Right lobe of liver (tissue), 6 donors: ENCODE measurements around the gene CECR2. TPM values are rescaled to one million over a fixed set of nuclear protein-coding genes. Genes with fewer than 3 reads are reported as not detected.

Experiments
- ATAC-seq, 4 donors: fragments of 200-7000 bp; cut with Tn5 transposase; one replicate each; pipeline ENCODE4 v1.9.1; 2020; ENCODE audit warnings: mild to moderate bottlenecking in 4 of 4, moderate library complexity in 4 of 4
- DNase-seq, 3 donors: peaks; one replicate each; pipeline ENCODE4 v3.0.0-alpha.2; 2020
- H3K27ac ChIP-seq, 3 donors: fragments of 200-600 bp; one replicate each; pipeline ENCODE4 v1.8.0; 2022
- H3K27me3 ChIP-seq, 2 donors: fragments of 200-600 bp; one replicate each; pipeline ENCODE4 v1.8.0; 2022
- H3K36me3 ChIP-seq, 4 donors: fragments of 200-600 bp; sonication (generic) in 1 of 4; one replicate each; pipeline versions ENCODE4 v1.5.1 to v1.8.0; 2017 to 2022; ENCODE audit warnings: control low read depth in 1 of 4
- H3K4me1 ChIP-seq, 4 donors: fragments of 200-600 bp; sonication (generic) in 1 of 4; one replicate each; pipeline versions ENCODE4 v1.5.1 to v1.8.0; 2017 to 2022; ENCODE audit warnings: control low read depth in 1 of 4
- H3K4me3 ChIP-seq, 3 donors: fragments of 200-600 bp; one replicate each; pipeline ENCODE4 v1.8.0; 2022
- H3K9me3 ChIP-seq, 4 donors: fragments of 200-600 bp; sonication (generic) in 1 of 4; one replicate each; pipeline versions ENCODE4 v1.5.1 to v1.8.0; 2017 to 2022; ENCODE audit warnings: control low read depth in 1 of 4
- POLR2A ChIP-seq: fragments of 450-650 bp; IDR thresholded peaks from one replicate; pipeline ENCODE4 v1.6.1; 2017; ENCODE audit warnings: antibody characterized with exemption, mild to moderate bottlenecking
- WGBS: methylation state at CpG from one replicate; pipeline ENCODE4 v1.1.6; 2018; ENCODE audit warnings: low coverage, low lambda C conversion rate; ENCODE audit not compliant: insufficient coverage; ENCODE audit errors: missing lambda C conversion rate; 5-methylcytosine and 5-hydroxymethylcytosine counted together
- intact Hi-C, 2 donors: fragments of 100-400 bp; cut with DNase I; formaldehyde crosslinking; loops; one replicate each; pipeline versions ENCODE4 v1.11.2 to v1.14.1; 2022
- total RNA-seq, 6 experiments: library from RNA; depleted of rRNA in 2 of 6; stranded (reverse); fragments of >200 nt in 2 of 6; fragmentation: NEBNext Ultra II Directional in 3 of 6; extraction: Animal tissue kit (Norgen Biotek cat#: 25700) in 3 of 6; gene quantifications; one replicate each; pipeline versions ENCODE4 v1.1.0 to v1.2.4, GENCODE V29; 2016 to 2023
- TF ChIP-seq, protein P1 (sequence below), 4 donors: fragments of 200-600 bp in 3 of 4; fragments of 450-650 bp in 1 of 4; IDR thresholded peaks; one replicate each; pipeline versions ENCODE4 v1.5.1 to v1.8.0; 2016 to 2022; ENCODE audit warnings: antibody characterized with exemption in 4 of 4, mild to moderate bottlenecking in 2 of 4
- donor health status: DM: no; HTN: yes; CAD: no.
- donor health status: DM: no; HTN: no; CAD: no.
- donor health status: DM: no; HTN: no; CAD: no.
- donor health status: DM: no; HTN: yes; CAD: no.
- donor health status: DM: no; HTN: yes; CAD: no.

Gene CECR2
- total RNA-seq, 6 experiments from 2014 or later = 4.9 to 12.3 (median 10.0) TPM

DNA sequence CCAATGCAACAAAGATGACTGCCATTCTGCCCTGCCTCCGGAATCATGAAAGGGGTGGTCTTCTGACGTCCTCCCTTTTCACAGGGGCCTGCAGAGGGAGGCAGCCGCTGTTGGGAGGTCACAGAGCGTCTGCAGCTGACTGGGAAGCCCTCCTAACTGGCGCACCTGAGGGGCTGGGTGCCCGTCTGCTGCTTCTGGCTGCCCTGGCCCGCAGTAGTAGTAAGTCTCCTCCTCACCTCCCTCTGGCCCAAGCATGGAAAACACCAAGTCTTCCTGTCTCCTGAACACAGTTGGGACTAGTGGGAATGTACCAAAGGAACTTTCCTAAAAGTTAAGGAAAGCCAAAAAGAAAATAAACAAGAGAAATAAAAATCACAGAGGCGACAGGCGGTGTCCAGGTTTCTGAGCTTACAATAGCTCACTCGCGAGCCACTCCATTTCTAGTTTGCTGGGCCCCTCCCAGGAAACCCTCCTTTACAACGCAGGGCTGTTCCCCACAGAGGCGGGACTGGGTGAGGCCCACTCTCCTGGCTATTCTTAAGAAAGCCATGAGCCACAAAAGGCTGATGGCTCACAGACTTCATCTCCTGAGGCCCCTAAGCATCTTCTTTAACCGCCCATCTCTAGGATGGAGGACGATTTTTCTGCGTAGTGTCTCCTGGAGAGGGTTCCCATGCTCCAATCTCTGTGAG, 37.0 kb upstream of the CECR2 start:
- DNase-seq = no peak
- WGBS = 58% methylated on average over 8 of the region's 16 CpGs
- TF ChIP-seq, protein P1, sequence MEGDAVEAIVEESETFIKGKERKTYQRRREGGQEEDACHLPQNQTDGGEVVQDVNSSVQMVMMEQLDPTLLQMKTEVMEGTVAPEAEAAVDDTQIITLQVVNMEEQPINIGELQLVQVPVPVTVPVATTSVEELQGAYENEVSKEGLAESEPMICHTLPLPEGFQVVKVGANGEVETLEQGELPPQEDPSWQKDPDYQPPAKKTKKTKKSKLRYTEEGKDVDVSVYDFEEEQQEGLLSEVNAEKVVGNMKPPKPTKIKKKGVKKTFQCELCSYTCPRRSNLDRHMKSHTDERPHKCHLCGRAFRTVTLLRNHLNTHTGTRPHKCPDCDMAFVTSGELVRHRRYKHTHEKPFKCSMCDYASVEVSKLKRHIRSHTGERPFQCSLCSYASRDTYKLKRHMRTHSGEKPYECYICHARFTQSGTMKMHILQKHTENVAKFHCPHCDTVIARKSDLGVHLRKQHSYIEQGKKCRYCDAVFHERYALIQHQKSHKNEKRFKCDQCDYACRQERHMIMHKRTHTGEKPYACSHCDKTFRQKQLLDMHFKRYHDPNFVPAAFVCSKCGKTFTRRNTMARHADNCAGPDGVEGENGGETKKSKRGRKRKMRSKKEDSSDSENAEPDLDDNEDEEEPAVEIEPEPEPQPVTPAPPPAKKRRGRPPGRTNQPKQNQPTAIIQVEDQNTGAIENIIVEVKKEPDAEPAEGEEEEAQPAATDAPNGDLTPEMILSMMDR (IDR thresholded peaks at IDR 0.05) = no peak
- no peak for TF ChIP-seq POLR2A
- ATAC-seq = peak in 2 of 4 donors; percentile 8 to 11
- Histone ChIP-seq H3K36me3 (no peaks in the 10 kb centered on the region), H3K27me3 (no peaks in the 10 kb centered on the region), H3K4me1 (peaks cover 0 to 39% (median 16%) of the 10 kb centered on the region in 4 donors), H3K9me3 (no peaks in the 10 kb centered on the region), H3K27ac (peak overlapping the region in 2 of 3 donors; percentile 78 to 86), H3K4me3 (no peak overlapping the region)
- intact Hi-C loops = no loop called here

DNA sequence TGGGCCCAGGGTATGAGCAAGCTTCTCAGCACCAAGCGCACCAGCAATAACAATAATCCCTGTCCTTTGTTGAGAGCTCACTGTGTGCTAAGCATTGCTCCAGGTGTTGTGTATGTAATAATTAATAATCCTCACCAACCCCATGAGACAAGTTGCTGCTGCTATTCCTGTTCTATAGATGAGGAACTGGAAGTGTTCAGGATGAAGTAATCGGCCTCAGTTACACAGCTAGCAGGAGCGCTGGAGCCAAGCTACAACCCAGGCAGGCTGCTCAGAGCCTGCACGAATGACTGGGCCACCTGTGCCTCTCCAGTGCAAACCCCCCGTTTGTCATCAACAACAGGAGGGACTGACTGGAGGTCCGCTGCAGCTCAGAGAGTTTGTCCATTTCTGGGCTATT, 35.2 kb upstream of the CECR2 start:
- Histone ChIP-seq H3K36me3 (no peaks in the 10 kb centered on the region), H3K27me3 (no peaks in the 10 kb centered on the region), H3K4me1 (peaks cover 0 to 42% (median 15%) of the 10 kb centered on the region in 4 donors), H3K9me3 (no peaks in the 10 kb centered on the region), H3K27ac (peak overlapping the region in 2 of 3 donors; percentile 47 to 60), H3K4me3 (no peak overlapping the region)
- peak in 3 of 4 donors; percentile 26 to 46 (median 29) for ATAC-seq
- 38% methylated on average over 6 of the region's 6 CpGs for WGBS
- intact Hi-C loops = no loop called here
- no peak for TF ChIP-seq POLR2A
- TF ChIP-seq, protein P1 (IDR thresholded peaks at IDR 0.05) = no peak
- DNase-seq = peak in 1 of 3 donors; percentile 31

DNA sequence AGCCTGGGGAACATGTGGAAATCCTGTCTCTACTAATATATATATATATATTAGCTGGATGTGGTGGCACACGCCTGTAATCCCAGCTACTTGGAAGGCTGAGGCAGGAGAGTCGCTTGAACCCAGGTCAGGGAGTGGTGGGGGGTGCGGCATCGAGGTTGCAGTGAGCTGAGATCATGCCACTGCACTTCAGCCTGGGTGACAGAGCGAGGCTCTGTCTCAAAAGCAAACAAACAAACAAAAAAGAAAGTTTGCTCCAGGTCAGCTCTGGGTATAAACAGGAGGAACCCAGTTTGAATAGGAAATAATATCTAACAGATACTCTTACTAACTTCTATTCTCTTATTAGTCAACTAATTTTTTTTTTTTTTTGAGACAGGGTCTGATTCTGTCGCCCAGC, 34.3 kb upstream of the CECR2 start:
- ATAC-seq (peak; percentile 42 to 62 (median 54)), DNase-seq (peak in 2 of 3 donors; percentile 51 to 65)
- intact Hi-C loops = no loop called here
- Histone ChIP-seq H3K9me3 (no peaks in the 10 kb centered on the region), H3K36me3 (no peaks in the 10 kb centered on the region), H3K27me3 (no peaks in the 10 kb centered on the region), H3K27ac (peak overlapping the region in 2 of 3 donors; percentile 47 to 60), H3K4me3 (no peak overlapping the region), H3K4me1 (peaks cover 0 to 43% (median 16%) of the 10 kb centered on the region in 4 donors)
- WGBS = 32% methylated on average over 6 of the region's 6 CpGs
- TF ChIP-seq, protein P1 (IDR thresholded peaks at IDR 0.05) = no peak
- no peak for TF ChIP-seq POLR2A

DNA sequence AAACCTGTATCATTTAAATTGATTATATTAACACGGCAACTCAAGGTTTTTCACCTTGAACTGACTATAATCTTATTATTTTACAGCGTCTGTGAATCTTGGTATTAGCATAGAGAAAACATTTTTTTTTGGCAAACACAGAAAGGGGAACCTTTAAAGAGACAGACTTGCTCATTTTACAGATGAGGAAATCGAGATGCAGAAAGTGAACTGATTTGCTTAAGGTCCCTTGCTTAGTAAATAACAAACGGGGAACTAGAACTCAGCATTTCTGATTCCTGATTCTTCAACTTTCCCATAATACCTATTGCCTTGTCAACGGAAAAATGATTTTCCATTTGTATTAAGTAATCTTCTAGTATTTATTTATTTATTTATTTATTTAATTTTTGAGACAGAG, 33.2 kb upstream of the CECR2 start:
- WGBS = 50% methylated on average over 5 of the region's 5 CpGs
- TF ChIP-seq POLR2A = no peak

DNA sequence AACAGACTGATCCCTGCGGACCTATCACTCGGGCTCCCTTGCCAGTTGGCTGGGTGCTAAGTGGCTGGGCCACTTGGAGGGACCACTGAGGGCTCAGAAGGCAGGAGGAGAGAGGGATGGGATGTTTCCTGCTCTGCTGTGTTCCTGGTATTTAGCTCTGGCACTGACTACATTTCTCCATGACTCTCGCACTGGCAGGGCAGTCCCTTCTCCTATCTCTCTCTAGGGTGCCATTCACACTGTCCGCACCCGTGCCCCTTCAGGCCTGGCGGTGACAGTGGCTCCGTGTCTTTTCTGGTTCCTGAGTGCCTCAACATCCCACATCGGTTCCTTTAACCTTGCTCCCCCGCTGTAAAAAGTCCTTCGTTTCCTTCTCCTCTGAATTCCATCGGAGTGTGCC, 31.6 kb upstream of the CECR2 start:
- H3K4me3 ChIP-seq = no peak overlapping the region
- TF ChIP-seq, protein P1 (IDR thresholded peaks at IDR 0.05) = no peak
- TF ChIP-seq POLR2A = no peak
- peaks cover 0 to 33% (median 13%) of the 10 kb centered on the region in 4 donors for H3K4me1 ChIP-seq
- no peaks in the 10 kb centered on the region for H3K27me3 ChIP-seq
- no peak overlapping the region for H3K27ac ChIP-seq
- no peaks in the 10 kb centered on the region for H3K9me3 ChIP-seq
- H3K36me3 ChIP-seq = no peaks in the 10 kb centered on the region
- WGBS = 88% methylated on average over 8 of the region's 11 CpGs
- ATAC-seq = no peak
- intact Hi-C loops = no loop called here
- no peak for DNase-seq

More for the DNA sequence above, 33.2 kb upstream of the CECR2 start:
- Histone ChIP-seq H3K27me3 (no peaks in the 10 kb centered on the region), H3K9me3 (no peaks in the 10 kb centered on the region), H3K36me3 (no peaks in the 10 kb centered on the region), H3K4me3 (no peak overlapping the region), H3K27ac (no peak overlapping the region), H3K4me1 (peaks cover 0 to 42% (median 16%) of the 10 kb centered on the region in 4 donors)
- DNase-seq = no peak
- intact Hi-C loops = no loop called here
- no peak for ATAC-seq
